Measurements from ENCODE around the gene CEACAM21. TPM values are rescaled to one million over a fixed set of nuclear protein-coding genes. Genes with fewer than 3 reads are reported as not detected.

Gene CEACAM21
- total RNA-seq (1 to 10 TPM in 1 of 5 donors, not detected in 4; 2.0 TPM), polyA plus RNA-seq (1 to 10 TPM in 1 of 3 donors, under 1 TPM in 1, not detected in 1; 0.63 to 6.1 TPM)
- long read RNA-seq, donor 1, result 0 reads
- long read RNA-seq, donor 2, result 0 reads
- long read RNA-seq, donor 3, result 0 reads
- long read RNA-seq, donor 4, result 0 reads
- long read RNA-seq, donor 5, result 0 reads
- long read RNA-seq, donor 6, partial matches to known transcripts, result 0 of 1 reads
- long read RNA-seq, donor 6, other reads (novel, unspliced or antisense), result 0 of 1 reads
- long read RNA-seq, donor 7, result 0 reads
- long read RNA-seq, donor 8, result 0 reads
- long read RNA-seq, donor 9, result 0 reads
- long read RNA-seq, donor 10, result 0 reads

- H3K9me3 ChIP-seq, result peaks cover 0 to 9% (median 4%) of the 10 kb centered on the region in 4 donors
- peak within 1 kb of the TSS in 2 of 4 donors; percentile 9 to 13 for H3K4me3 ChIP-seq
- H3K27ac ChIP-seq, result peak within 1 kb of the TSS in 3 of 5 donors; percentile 52 to 73 (median 66)
- TF ChIP-seq, protein P1, sequence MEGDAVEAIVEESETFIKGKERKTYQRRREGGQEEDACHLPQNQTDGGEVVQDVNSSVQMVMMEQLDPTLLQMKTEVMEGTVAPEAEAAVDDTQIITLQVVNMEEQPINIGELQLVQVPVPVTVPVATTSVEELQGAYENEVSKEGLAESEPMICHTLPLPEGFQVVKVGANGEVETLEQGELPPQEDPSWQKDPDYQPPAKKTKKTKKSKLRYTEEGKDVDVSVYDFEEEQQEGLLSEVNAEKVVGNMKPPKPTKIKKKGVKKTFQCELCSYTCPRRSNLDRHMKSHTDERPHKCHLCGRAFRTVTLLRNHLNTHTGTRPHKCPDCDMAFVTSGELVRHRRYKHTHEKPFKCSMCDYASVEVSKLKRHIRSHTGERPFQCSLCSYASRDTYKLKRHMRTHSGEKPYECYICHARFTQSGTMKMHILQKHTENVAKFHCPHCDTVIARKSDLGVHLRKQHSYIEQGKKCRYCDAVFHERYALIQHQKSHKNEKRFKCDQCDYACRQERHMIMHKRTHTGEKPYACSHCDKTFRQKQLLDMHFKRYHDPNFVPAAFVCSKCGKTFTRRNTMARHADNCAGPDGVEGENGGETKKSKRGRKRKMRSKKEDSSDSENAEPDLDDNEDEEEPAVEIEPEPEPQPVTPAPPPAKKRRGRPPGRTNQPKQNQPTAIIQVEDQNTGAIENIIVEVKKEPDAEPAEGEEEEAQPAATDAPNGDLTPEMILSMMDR (IDR thresholded peaks at IDR 0.05), result no peak
- TF ChIP-seq POLR2AphosphoS5 (IDR thresholded peaks at IDR 0.05) (no peak), EP300 (IDR thresholded peaks at IDR 0.05) (no peak), POLR2A (IDR thresholded peaks at IDR 0.05) (no peak)
- intact Hi-C loops (cut with DNase I; ENCODE audit: low total_unique reads), result no loop called here
- DNase-seq, result peak; percentile 45 to 56
- peaks cover 0 to 5% (median 0%) of the 10 kb centered on the region in 4 donors for H3K36me3 ChIP-seq
- no peaks in the 10 kb centered on the region for H3K4me1 ChIP-seq
- WGBS, 5 donors, result 25 to 34% (median 31%) methylated on average over 4 of the region's 4 CpGs
- H3K27me3 ChIP-seq, result peaks cover 0 to 32% (median 0%) of the 10 kb centered on the region in 3 donors
These were observed at the start of gene CEACAM21 for GRCh38 chr19:41575998-41576397. Gene CEACAM21 (plus strand): TSS chr19:41576166. CDS start chr19:41576275, 109 bp downstream.

GRCh38 chr19:41527089-41527488 lies 48.9 kb upstream of the CEACAM21 start:
- Histone ChIP-seq H3K4me3 (no peak overlapping the region), H3K27me3 (peaks cover 0 to 69% (median 12%) of the 10 kb centered on the region in 3 donors), H3K36me3 (no peaks in the 10 kb centered on the region), H3K4me1 (peaks cover 0 to 15% (median 6%) of the 10 kb centered on the region in 4 donors), H3K27ac (no peak overlapping the region), H3K9me3 (no peaks in the 10 kb centered on the region)
- no peak for TF ChIP-seq POLR2AphosphoS5 (IDR thresholded peaks at IDR 0.05)
- TF ChIP-seq, protein P1 (IDR thresholded peaks at IDR 0.05), result no peak
- no peak for TF ChIP-seq EP300 (IDR thresholded peaks at IDR 0.05)
- TF ChIP-seq POLR2A (IDR thresholded peaks at IDR 0.05), result no peak
- no peak for DNase-seq
- WGBS, 5 donors, result 41 to 57% (median 52%) methylated on average over 3 of the region's 3 CpGs
- intact Hi-C loops (cut with DNase I; ENCODE audit: low total_unique reads), result no loop called here

DNA sequence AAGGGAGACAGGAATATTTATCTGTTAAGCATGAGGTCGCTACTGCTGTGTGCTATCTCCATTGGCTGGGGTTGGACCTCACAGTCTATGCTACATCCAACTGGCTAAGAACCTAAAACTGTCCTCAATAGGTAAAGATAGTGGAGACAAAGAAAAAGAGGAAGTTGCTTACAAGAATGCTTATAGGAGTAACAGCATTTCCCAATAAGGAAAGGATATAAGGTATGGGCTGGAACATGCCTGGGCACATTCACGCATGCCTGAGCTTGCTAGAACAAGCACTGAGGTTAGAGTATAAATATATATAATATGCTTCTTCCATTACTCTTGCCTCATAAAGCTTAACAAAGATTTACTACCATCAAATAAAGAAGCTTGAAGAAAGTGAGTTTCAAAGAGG lies 47.9 kb upstream of the CEACAM21 start:
- no peaks in the 10 kb centered on the region for H3K36me3 ChIP-seq
- peaks cover 0 to 11% (median 3%) of the 10 kb centered on the region in 4 donors for H3K4me1 ChIP-seq
- DNase-seq, result no peak
- H3K27ac ChIP-seq, result no peak overlapping the region
- H3K9me3 ChIP-seq, result no peaks in the 10 kb centered on the region
- TF ChIP-seq POLR2A (IDR thresholded peaks at IDR 0.05), result no peak
- TF ChIP-seq, protein P1 (IDR thresholded peaks at IDR 0.05), result no peak
- no peak overlapping the region for H3K4me3 ChIP-seq
- intact Hi-C loops (cut with DNase I; ENCODE audit: low total_unique reads), result no loop called here
- H3K27me3 ChIP-seq, result peaks cover 0 to 58% (median 9%) of the 10 kb centered on the region in 3 donors
- 61 to 77% (median 67%) methylated on average over 2 of the region's 2 CpGs for WGBS, 5 donors

DNA sequence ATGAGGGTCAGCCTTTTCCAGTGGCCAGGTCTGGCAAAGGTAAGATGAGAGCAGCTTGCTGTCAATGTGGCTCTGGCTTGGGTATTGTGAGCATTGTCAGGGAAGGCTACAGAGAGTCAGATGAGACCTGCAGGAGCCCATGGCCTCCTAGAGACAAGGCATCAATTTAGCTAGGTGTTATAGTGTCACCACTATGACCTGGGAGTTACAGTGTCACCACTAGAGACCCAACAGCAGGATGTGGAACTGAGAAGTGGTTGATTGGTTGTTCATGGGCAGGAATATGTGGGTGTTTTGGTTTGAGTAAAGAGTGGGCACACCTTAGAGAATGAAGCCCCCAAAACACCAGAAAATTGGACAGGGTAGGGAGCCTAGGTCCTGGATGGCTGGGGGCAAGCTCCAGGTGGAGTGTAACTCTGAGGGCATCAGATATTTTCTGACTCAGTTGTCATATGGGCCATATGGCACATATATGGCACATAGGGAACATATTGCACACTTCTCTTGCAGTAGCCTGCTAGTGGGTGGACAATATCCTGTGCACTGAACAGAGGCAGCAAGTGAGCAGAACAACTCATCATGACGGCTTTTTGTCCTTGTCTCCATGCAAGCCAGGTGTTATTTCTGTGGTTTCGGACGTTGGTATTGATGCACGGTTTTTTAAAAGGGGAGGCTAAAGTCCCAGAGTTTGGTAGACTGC lies 46.3 kb upstream of the CEACAM21 start:
- H3K4me1 ChIP-seq, result peaks cover 0 to 11% (median 5%) of the 10 kb centered on the region in 4 donors
- H3K36me3 ChIP-seq, result no peaks in the 10 kb centered on the region
- no peak for DNase-seq
- intact Hi-C loops (cut with DNase I; ENCODE audit: low total_unique reads), result no loop called here
- WGBS, 5 donors, result 74 to 83% (median 82%) methylated on average over 4 of the region's 4 CpGs
- H3K27ac ChIP-seq, result no peak overlapping the region
- peaks cover 0 to 43% (median 6%) of the 10 kb centered on the region in 3 donors for H3K27me3 ChIP-seq
- H3K4me3 ChIP-seq, result no peak overlapping the region
- no peak for TF ChIP-seq POLR2A (IDR thresholded peaks at IDR 0.05)
- TF ChIP-seq, protein P1 (IDR thresholded peaks at IDR 0.05), result no peak
- TF ChIP-seq POLR2AphosphoS5 (IDR thresholded peaks at IDR 0.05), result no peak
- TF ChIP-seq EP300 (IDR thresholded peaks at IDR 0.05), result no peak
- no peaks in the 10 kb centered on the region for H3K9me3 ChIP-seq
